CD8-positive, alpha-beta memory T cell (primary cell): ENCODE results near the gene PTK7. TPM values are rescaled to one million over a fixed set of nuclear protein-coding genes. Genes with fewer than 3 reads are reported as not detected.
"Not testable (repeated sequence)": the region's sequence is repeated elsewhere in the genome, so short reads cannot be mapped to it uniquely, and the experiment has no call there.

ENCODE experiments used
- CTCF ChIA-PET: fragments of 350-600 bp; sonication (Branson Sonifier 250); formaldehyde crosslinking; loops from one replicate; lab custom pipeline; 2021; ENCODE audit warnings: antibody characterized with exemption; lab: Charles Lee
- POLR2A ChIA-PET: fragments of 350-600 bp; sonication (Branson Sonifier 250); formaldehyde crosslinking; loops from one replicate; lab custom pipeline; 2021; ENCODE audit warnings: antibody characterized with exemption; lab: Charles Lee
- DNase-seq, 5 donors: peaks; one replicate each; pipeline versions ENCODE4 v3.0.0 to v3.0.0-alpha.2; 2020 to 2022; ENCODE audit warnings: mixed read lengths in 1 of 5
- H3K27ac ChIP-seq: one replicate; pipeline ENCODE4 v1.7.0; 2013; ENCODE audit warnings: low read depth, mild to moderate bottlenecking, low read length, moderate library complexity
- H3K27me3 ChIP-seq: 2 replicates; pipeline ENCODE4 v1.7.0; 2013; ENCODE audit warnings: low read length, mild to moderate bottlenecking; ENCODE audit not compliant: insufficient read depth, poor library complexity, severe bottlenecking
- H3K36me3 ChIP-seq: 2 replicates; pipeline ENCODE4 v1.7.0; 2013; ENCODE audit warnings: mild to moderate bottlenecking, low read length, moderate library complexity; ENCODE audit not compliant: insufficient read depth
- H3K4me1 ChIP-seq: 2 replicates; pipeline ENCODE4 v1.7.0; 2013; ENCODE audit warnings: mild to moderate bottlenecking, low read length, moderate library complexity; ENCODE audit not compliant: insufficient read depth
- H3K4me3 ChIP-seq: 2 replicates; pipeline ENCODE4 v1.7.0; 2013; ENCODE audit warnings: mild to moderate bottlenecking, low read length
- H3K9me3 ChIP-seq: 2 replicates; pipeline ENCODE4 v1.7.0; 2013; ENCODE audit warnings: mild to moderate bottlenecking, low read length
- H3K27ac Mint-ChIP-seq, 8 donors: one replicate each; pipeline ENCODE4 v1.8.0; 2020 to 2021; ENCODE audit warnings: mixed read lengths in 8 of 8, mild to moderate bottlenecking in 6 of 8, inconsistent platforms in 3 of 8, moderate library complexity in 3 of 8
- H3K27me3 Mint-ChIP-seq, 2 donors: one replicate each; pipeline ENCODE4 v1.8.0; 2020 to 2021; ENCODE audit warnings: mixed read lengths in 2 of 2, mild to moderate bottlenecking in 1 of 2, moderate library complexity in 1 of 2
- H3K36me3 Mint-ChIP-seq, 3 donors: one replicate each; pipeline ENCODE4 v1.8.0; 2020 to 2021; ENCODE audit warnings: mixed read lengths in 3 of 3, inconsistent platforms in 1 of 3, mild to moderate bottlenecking in 1 of 3
- H3K4me1 Mint-ChIP-seq, 3 donors: one replicate each; pipeline ENCODE4 v1.8.0; 2020 to 2021; ENCODE audit warnings: mixed read lengths in 3 of 3, inconsistent platforms in 1 of 3, mild to moderate bottlenecking in 1 of 3
- H3K4me3 Mint-ChIP-seq, 7 donors: one replicate each; pipeline ENCODE4 v1.8.0; 2020 to 2021; ENCODE audit warnings: mixed read lengths in 7 of 7, mild to moderate bottlenecking in 6 of 7, moderate library complexity in 4 of 7, inconsistent platforms in 2 of 7
- H3K9me3 Mint-ChIP-seq, 5 donors: one replicate each; pipeline ENCODE4 v1.8.0; 2020 to 2022; ENCODE audit warnings: mixed read lengths in 5 of 5, mild to moderate bottlenecking in 3 of 5, moderate library complexity in 2 of 5, inconsistent platforms in 1 of 5
- polyA plus RNA-seq: library from polyadenylated mRNA; unstranded; fragments of 300-500 nt; fragmentation: Illumina TruSeq; gene quantifications from one replicate; pipeline ENCODE4 v1.2.3, GENCODE V29; 2021
- total RNA-seq, 2 experiments: library from RNA; stranded (reverse); gene quantifications; one replicate each; pipeline ENCODE4 v1.2.3, GENCODE V29; 2021

PTK7 gene
- total and polyA plus RNA-seq, 3 experiments from 2014 or later = 1.6 to 1.9 (median 1.6) TPM

- H3K9me3 ChIP-seq = no peaks in the 10 kb centered on the region
- Mint-ChIP-seq H3K4me1 (peaks cover 15 to 20% (median 18%) of the 10 kb centered on the region in 3 donors), H3K36me3 (no peaks in the 10 kb centered on the region), H3K9me3 (no peaks in the 10 kb centered on the region), H3K27me3 (no peaks in the 10 kb centered on the region), H3K4me3 (no peak overlapping the region), H3K27ac (no peak overlapping the region)
- no peak for DNase-seq
- H3K27ac ChIP-seq = no peak overlapping the region
- H3K27me3 ChIP-seq = no peaks in the 10 kb centered on the region
- H3K4me1 ChIP-seq = peaks cover 14% of the 10 kb centered on the region
- no peaks in the 10 kb centered on the region for H3K36me3 ChIP-seq
- POLR2A ChIA-PET = no interaction called here
- CTCF ChIA-PET = no interaction called here
- no peak overlapping the region for H3K4me3 ChIP-seq
Measured at GRCh38 chr6:43138267-43138666, 62.2 kb downstream of the PTK7 start.

- H3K9me3 ChIP-seq, CTCF ChIA-PET, H3K4me3 ChIP-seq, H3K27me3 Mint-ChIP-seq, H3K9me3 Mint-ChIP-seq, POLR2A ChIA-PET, H3K27ac ChIP-seq, H3K36me3 ChIP-seq, H3K27me3 ChIP-seq, DNase-seq, H3K36me3 Mint-ChIP-seq: not testable (repeated sequence)
- Mint-ChIP-seq H3K4me1 (peaks cover 21 to 27% (median 26%) of the 10 kb centered on the region in 3 donors), H3K4me3 (peak overlapping the region in 1 of 7 donors; percentile 49), H3K27ac (peak overlapping the region in 2 of 8 donors; percentile 27 to 43)
- H3K4me1 ChIP-seq = peaks cover 21% of the 10 kb centered on the region
Measured at GRCh38 chr6:43139973-43140372, 63.9 kb downstream of the PTK7 start.

- no peaks in the 10 kb centered on the region for H3K27me3 ChIP-seq
- H3K36me3 Mint-ChIP-seq = no peaks in the 10 kb centered on the region
- no peak overlapping the region for H3K4me3 Mint-ChIP-seq
- ChIA-PET CTCF (interaction anchor here (2.4 kb wide), 1 partner anchor 31 kb away, joined by 9 read pairs; no protein-coding TSS in a partner anchor), POLR2A (no interaction called here)
- DNase-seq = no peak
- H3K4me1 ChIP-seq = peaks cover 21% of the 10 kb centered on the region
- no peak overlapping the region for H3K27ac ChIP-seq
- H3K27me3 Mint-ChIP-seq = peaks cover 2 to 6% of the 10 kb centered on the region in 2 donors
- H3K9me3 Mint-ChIP-seq = no peaks in the 10 kb centered on the region
- H3K4me1 Mint-ChIP-seq = peaks cover 21 to 27% (median 26%) of the 10 kb centered on the region in 3 donors
- no peaks in the 10 kb centered on the region for H3K9me3 ChIP-seq
- H3K36me3 ChIP-seq = no peaks in the 10 kb centered on the region
- H3K4me3 ChIP-seq = no peak overlapping the region
- H3K27ac Mint-ChIP-seq = peak overlapping the region in 3 of 8 donors; percentile 17 to 90 (median 75)
Measured at GRCh38 chr6:43141644-43142043, 65.5 kb downstream of the PTK7 start.

- peak overlapping the region in 7 of 8 donors; percentile 8 to 95 (median 91) for H3K27ac Mint-ChIP-seq
Measured at GRCh38 chr6:43142101-43142500, 66.0 kb downstream of the PTK7 start.

GRCh38 chr6:43143235-43144128 is 67.4 kb downstream of the PTK7 start:
- ChIA-PET POLR2A (interaction anchor here (0.6 to 2.0 kb wide), 4 partner anchors 84 to 243 kb away, joined by 3 to 5 read pairs (median 4); partner anchors contain the start of genes CUL7, KLC4 and MRPL2), CTCF (interaction anchor here (0.7 to 2.8 kb wide), 55 partner anchors 9 to 634 kb away, joined by 3 to 28 read pairs (median 4); partner anchors contain the start of genes CNPY3, DNPH1, KLC4 and KLHDC3)
- H3K36me3 Mint-ChIP-seq = no peaks in the 10 kb centered on the region
- H3K27me3 Mint-ChIP-seq = peaks cover 2 to 6% of the 10 kb centered on the region in 2 donors
- peak overlapping the region; percentile 43 to 81 (median 65) for H3K4me3 Mint-ChIP-seq
- H3K9me3 ChIP-seq = no peaks in the 10 kb centered on the region
- no peaks in the 10 kb centered on the region for H3K27me3 ChIP-seq
- H3K4me1 Mint-ChIP-seq = peaks cover 21 to 27% (median 26%) of the 10 kb centered on the region in 3 donors
- peak; percentile 64 to 86 (median 73) for DNase-seq
- peaks cover 21% of the 10 kb centered on the region for H3K4me1 ChIP-seq
- peak overlapping the region; percentile 29 for H3K4me3 ChIP-seq
- H3K27ac Mint-ChIP-seq = peak overlapping the region in 7 of 8 donors; percentile 13 to 91 (median 75)
- H3K36me3 ChIP-seq = no peaks in the 10 kb centered on the region
- no peak overlapping the region for H3K27ac ChIP-seq
- no peaks in the 10 kb centered on the region for H3K9me3 Mint-ChIP-seq

More at GRCh38 chr6:43142101-43142500, 66.0 kb downstream of the PTK7 start:
- Histone ChIP-seq H3K4me1 (peaks cover 21% of the 10 kb centered on the region), H3K27ac (no peak overlapping the region), H3K27me3 (no peaks in the 10 kb centered on the region), H3K36me3 (no peaks in the 10 kb centered on the region), H3K9me3 (no peaks in the 10 kb centered on the region), H3K4me3 (no peak overlapping the region)
- CTCF ChIA-PET = interaction anchor here (1.0 to 2.8 kb wide), 6 partner anchors 16 to 396 kb away, joined by 3 to 28 read pairs (median 8); partner anchors contain the start of genes KLHDC3, MEA1 and TBCC
- peaks cover 21 to 27% (median 26%) of the 10 kb centered on the region in 3 donors for H3K4me1 Mint-ChIP-seq
- H3K4me3 Mint-ChIP-seq = peak overlapping the region in 6 of 7 donors; percentile 7 to 81 (median 76)
- H3K27me3 Mint-ChIP-seq = peaks cover 2 to 6% of the 10 kb centered on the region in 2 donors
- DNase-seq = peak in 4 of 5 donors; percentile 35 to 84 (median 65)
- POLR2A ChIA-PET = no interaction called here
- no peaks in the 10 kb centered on the region for H3K9me3 Mint-ChIP-seq
- no peaks in the 10 kb centered on the region for H3K36me3 Mint-ChIP-seq

GRCh38 chr6:43144879-43145278 is 68.8 kb downstream of the PTK7 start:
- Histone ChIP-seq H3K27me3 (no peaks in the 10 kb centered on the region), H3K4me3 (no peak overlapping the region), H3K4me1 (peaks cover 21% of the 10 kb centered on the region), H3K27ac (no peak overlapping the region), H3K9me3 (no peaks in the 10 kb centered on the region), H3K36me3 (no peaks in the 10 kb centered on the region)
- Mint-ChIP-seq H3K4me3 (no peak overlapping the region), H3K27ac (no peak overlapping the region), H3K4me1 (peaks cover 21 to 27% (median 26%) of the 10 kb centered on the region in 3 donors), H3K9me3 (no peaks in the 10 kb centered on the region), H3K27me3 (peaks cover 2 to 6% of the 10 kb centered on the region in 2 donors), H3K36me3 (no peaks in the 10 kb centered on the region)
- ChIA-PET CTCF (interaction anchor here (1.3 to 2.8 kb wide), 6 partner anchors 10 to 244 kb away, joined by 3 to 28 read pairs (median 6); partner anchors contain the start of genes PPP2R5D and SRF), POLR2A (no interaction called here)
- DNase-seq = no peak

- CTCF ChIA-PET = interaction anchor here (1.5 kb wide), 1 partner anchor 245 kb away, joined by 6 read pairs; no protein-coding TSS in a partner anchor
- POLR2A ChIA-PET = no interaction called here
Measured at GRCh38 chr6:43146261-43146660, 70.1 kb downstream of the PTK7 start.

More at GRCh38 chr6:43146261-43146660, 70.1 kb downstream of the PTK7 start:
- H3K4me1 Mint-ChIP-seq = peaks cover 18 to 24% (median 23%) of the 10 kb centered on the region in 3 donors
- H3K4me3 ChIP-seq = no peak overlapping the region
- no peak overlapping the region for H3K27ac ChIP-seq
- no peaks in the 10 kb centered on the region for H3K36me3 Mint-ChIP-seq
- no peaks in the 10 kb centered on the region for H3K9me3 Mint-ChIP-seq
- H3K27me3 Mint-ChIP-seq = peaks cover 2 to 6% of the 10 kb centered on the region in 2 donors
- DNase-seq = no peak
- peaks cover 21% of the 10 kb centered on the region for H3K4me1 ChIP-seq
- H3K36me3 ChIP-seq = no peaks in the 10 kb centered on the region
- H3K4me3 Mint-ChIP-seq = no peak overlapping the region
- H3K27me3 ChIP-seq = no peaks in the 10 kb centered on the region
- no peaks in the 10 kb centered on the region for H3K9me3 ChIP-seq
- H3K27ac Mint-ChIP-seq = no peak overlapping the region
